Measurements from ENCODE around the gene SPTBN1.
A peak's percentile ranks its signal among the peaks of the same experiment; 100 is the strongest.
"Not testable (repeated sequence)": the region's sequence is repeated elsewhere in the genome, so short reads cannot be mapped to it uniquely, and the experiment has no call there.

SPTBN1 gene

DNA sequence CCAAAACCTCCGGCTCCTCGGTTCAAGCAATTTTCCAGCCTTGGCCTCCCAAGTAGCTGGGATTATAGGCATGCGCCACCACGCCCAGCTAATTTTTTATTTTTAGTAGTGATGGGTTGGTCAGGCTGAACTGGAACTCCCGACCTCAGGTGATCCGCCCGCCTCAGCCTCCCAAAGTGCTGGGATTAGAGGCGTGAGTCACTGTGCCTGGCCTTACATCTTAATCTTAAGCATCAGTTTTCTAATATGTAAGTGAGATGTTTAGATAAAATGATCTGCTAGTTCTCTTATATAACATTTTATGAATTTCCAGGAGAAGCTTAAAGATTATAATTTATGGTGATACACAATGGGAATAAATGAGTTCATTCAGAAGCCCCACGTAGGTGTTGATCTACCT is 69.2 kb downstream of the SPTBN1 start:
- DNase-seq = no peak

DNA sequence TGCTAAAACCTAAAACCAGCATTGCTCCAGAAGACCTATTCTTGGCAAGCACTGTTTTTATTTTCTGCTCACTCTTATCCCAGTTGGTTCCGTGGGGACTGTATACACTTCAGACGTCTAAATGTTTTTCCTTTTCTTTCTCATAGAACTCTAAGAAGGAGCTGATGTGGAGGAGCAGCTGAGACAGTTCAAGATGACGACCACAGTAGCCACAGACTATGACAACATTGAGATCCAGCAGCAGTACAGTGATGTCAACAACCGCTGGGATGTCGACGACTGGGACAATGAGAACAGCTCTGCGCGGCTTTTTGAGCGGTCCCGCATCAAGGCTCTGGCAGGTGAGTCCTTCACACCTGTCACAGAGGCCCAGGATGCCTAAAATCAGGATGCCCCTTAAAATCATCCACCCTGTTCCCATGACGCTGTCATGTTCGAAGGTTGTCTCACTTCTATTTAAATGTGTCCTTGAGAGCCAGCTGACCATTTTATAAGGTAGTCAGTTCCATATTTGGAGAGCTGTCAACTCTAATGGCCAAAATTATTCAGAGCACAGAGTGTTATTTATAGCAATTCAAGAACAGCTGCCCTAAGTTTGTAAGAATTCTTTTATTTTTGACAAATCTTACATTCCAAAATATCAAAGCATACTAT is 70.2 kb downstream of the SPTBN1 start:
- no peak for DNase-seq

DNA sequence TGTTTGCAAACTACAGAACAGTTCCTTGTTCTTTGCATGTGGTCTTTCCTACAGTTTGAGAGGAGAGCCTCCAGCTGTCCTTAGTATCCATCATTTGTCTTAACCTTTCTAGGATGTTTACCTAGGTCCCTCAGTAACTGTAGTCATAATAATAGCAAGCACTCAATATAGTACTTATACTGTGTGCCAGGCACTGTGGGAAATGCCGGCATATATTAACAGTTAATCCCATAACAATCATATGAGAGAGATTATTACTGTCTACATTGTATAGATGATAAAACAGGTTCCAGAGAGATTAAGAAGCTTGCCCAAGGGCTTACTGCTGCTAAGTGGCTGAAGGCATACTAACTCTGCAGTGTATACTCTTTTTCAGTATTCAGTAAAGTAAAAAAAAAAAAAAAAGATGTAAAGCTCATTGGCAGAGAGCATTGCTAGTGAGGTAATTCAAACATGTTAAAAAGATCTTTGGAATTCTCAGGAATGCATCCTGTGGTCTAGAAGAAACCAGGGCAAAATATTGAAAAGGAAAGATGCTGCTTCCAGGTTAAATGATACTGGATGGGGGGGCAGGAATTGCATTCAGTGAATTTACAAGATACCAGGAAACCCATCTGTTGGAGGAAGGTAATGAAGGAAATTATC is 72.3 kb downstream of the SPTBN1 start:
- DNase-seq = no peak

DNA sequence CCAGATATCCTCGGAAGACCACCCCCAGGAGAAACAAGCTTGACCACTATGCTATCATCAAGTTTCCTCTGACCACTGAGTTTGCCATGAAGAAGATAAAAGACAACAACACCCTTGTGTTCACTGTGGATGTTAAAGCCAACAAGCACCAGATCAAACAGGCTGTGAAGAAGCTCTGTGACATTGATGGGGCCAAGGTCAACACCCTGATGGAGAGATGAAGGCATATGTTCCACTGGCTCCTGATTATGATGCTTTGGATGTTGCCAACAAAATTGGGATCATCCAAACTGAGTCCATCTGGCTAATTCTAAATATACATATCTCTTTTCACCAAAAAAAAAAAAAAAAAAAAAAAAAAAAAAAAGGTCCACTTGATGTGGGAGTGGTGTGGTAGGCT is 73.4 kb downstream of the SPTBN1 start:
- not testable (repeated sequence) for DNase-seq

DNA sequence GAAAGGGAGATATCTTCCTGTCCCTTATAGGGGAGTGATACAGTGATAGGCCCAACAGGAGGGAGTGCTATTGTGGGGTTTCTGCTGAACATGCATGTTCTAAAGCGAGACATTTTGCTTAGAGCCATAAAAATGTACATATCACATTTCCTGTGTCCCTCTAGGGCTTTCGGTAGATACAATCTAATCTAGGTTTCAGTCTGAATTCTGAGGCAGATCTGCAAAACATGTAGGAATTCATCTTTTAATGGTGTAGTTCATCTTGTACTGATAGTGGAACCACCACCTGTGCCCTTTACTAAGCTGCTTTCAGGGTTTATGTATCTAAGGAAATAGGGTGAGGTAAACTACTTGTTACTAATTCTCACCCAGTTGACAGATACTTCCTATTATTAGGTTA is 73.8 kb downstream of the SPTBN1 start:
- no peak for DNase-seq

DNA sequence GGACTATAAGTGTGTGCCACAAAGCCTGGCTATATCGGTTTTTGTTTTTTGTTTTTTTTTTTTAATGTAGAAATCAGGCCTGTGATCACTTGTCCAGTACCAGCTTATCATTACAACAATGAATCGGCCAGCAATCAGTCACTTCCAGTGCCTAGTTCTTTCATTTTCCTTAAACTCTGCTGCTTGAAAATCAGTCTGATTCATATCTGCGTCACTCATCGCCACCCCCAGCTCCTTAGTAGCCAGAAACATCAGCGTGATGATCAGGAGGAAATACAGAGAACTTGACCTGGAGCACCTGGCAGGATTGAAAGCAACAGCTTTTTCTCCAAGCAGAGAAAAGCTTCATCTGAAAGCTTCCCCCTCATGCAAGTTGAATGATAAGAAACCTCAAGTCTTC is 75.4 kb downstream of the SPTBN1 start:
- DNase-seq = no peak

DNA sequence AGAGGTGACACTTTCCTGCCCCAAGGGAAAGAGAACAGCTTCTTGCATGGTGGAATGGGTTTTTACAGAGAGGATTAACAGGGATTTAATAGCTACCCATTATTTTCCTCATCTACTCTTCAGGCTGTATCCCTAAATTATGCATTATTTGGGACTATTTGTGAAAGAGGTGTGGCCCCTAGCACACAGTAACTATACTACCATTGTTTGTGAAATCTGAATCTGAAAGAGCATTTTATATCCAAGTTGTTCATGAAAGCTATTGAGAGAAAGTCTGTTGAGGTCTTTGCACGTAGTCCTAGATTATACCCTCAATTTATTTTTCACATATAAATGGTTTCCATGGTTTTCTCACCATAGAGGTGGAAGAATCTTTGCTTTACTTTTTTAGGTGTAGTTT is 78.1 kb downstream of the SPTBN1 start:
- no peak for DNase-seq

DNA sequence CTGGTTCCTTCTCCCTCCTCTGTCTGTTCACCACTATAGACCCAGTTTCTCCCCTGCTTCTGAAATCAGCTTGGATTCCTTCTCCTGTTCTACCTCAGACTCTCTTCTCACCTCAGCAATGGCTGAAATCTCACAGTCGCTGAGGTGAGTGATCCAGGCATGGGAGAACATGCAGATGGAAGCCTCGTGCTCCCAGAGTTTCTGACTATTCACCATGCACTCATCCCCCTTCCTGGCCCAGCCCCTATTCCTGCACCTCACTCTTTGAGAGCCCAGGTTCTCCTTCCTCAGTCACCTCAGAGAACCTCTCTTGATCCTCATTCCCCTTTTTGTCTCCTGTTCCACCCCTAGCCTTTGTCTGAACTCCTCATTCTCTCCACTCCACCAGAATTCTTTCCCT is 78.5 kb downstream of the SPTBN1 start:
- no peak for DNase-seq

DNA sequence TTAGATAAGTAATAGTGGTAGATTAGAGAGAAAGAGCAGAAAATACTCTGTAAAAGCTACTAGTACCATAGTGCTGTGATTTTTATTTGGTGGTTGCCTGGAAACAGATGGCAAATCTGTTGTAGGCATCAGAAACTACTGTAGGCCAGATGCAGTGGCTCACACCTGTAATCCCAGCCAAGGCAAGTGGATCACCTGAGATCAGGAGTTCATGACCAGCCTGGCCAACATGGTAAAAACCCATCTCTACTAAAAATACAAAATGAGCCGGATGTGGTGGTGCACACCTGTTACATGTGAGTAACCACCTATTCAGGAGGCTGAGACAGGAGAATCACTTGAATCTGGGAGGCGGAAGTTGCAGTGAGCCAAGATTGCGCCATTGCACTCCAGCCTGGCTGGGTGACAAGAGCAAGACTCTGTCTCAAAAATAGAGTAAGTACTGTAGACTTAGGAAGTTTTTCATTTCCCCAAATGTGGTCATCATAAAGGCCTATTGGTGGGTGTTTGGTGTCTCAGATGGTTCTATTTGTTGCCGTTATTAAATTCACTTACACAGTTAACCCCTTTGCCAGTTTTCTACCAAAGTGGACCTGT is 79.6 kb downstream of the SPTBN1 start:
- peak in 3 of 56 donors; percentile 5 to 20 (median 19) for DNase-seq

DNA sequence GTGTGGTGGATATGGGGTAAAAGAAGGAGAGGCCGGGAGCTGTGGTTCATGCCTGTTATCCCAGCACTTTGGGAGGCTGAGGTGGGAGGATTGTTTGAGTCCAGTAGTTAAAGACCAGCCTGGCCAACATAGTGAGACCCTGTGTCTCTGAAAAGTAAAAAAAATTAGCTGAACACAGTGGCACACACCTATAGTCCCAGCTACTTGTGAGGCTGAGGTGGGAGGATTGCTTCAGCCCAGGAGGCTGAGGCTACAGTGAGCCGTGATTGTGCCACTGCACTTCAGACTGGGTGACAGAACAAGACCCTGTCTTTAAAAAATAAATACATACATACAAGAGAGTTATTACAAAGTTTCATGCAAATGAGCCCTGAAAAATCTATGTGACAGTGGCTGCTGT is 80.6 kb downstream of the SPTBN1 start:
- no peak for DNase-seq

DNA sequence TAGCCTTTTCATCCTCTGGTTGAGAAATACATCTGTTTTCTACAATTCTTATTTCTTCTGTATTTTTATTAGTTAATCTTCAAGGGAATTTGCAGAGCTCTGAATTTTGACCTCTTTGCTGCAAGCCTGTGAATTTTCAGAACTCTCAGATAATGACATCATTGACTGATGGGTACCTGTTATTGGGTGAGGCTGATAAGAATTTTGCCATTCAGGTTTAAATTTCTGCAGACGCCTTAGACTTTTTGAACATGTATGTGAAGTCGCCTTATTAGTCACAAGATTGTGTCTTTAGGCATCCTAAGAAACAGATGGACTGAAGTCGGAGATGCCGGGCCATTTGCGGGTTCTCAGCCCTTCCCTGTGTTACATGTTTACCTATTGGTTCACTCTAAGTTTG is 82.4 kb downstream of the SPTBN1 start:
- DNase-seq = no peak

DNA sequence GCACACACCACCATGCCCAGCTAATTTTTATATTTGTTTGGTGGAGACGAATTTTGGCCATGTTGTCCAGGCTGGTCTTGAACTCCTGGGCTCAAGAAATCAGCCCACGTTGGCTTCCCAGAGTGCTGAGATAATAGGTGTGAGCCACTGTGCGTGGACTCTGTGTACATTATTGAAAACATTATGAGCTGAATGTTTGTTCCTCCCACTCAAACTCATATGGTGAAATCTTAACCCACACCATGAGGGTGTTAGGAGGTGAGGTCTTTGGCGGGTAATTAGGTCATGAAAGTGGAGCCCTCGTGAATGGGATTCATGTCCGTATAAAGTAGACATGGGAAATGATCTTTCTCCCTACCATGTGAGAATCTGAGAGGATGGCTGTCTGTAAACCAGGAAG is 83.6 kb downstream of the SPTBN1 start:
- DNase-seq = no peak

DNA sequence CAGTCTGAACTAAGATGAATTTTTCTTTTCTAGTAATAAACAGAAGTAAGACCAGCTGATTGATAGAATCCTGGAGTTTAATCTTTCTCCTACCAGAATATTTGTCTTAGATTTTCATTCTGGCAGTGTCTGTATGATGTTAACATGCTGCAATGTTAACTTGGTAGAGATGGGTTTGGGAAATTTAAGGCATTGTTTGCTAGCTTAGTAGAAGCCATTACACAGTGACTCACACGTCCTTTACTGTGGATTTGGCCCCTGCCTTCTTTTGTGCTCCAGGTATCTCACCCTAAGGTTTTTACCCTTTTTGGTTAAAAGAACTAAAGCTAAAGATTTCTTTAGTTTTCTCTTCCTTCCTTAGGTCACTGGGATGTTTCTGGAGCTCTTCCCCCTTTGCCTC is 84.1 kb downstream of the SPTBN1 start:
- DNase-seq = no peak

DNA sequence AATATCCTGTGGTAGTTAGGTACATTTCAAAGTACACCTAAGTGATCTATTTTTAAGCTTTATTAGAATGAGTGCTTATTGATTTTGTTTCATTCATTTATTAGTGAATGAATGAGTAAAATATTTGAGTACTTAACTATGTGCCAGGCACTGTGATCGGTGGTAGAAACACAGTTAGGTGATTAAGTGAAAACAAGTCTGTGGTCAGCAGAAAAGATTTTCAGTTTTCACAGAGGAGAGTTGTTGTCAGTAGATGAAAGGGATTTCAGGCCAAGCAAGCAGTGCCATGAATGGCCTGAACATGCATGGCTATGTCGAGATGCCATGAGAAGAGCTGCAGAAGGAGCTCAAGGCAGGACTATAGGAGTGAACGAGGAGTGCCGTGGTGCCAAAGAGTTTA is 85.9 kb downstream of the SPTBN1 start:
- no peak for DNase-seq

DNA sequence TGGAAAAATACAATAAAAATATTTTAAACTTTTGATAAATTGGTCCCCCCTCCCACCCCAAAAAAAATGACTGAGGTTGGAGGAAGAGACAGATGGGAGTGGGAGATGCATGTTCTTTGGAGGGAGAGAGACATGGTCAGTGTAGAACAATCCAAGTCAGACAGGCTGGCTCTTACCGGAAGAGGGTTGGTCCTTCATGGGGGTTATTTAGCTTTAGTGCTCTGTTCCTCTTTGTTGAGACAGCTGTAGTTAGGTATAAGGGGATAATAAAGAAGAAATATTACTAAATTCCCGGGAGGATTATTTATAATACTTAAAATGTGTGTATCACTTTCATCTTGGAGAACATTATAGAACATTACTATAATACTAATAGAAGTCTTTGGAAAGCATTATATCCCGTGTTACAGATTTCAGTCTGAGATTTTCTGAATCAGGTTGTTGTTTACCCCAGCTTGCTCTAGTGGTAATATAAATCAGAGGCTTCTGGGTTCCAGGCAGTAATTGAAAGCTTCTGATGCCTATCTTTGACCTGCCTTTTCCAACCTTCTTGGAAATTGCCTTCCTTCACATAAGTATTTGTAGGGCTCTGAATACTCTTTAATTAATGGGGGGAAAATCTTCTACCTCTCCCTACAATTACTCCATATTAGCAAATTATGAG is 87.7 kb downstream of the SPTBN1 start:
- no peak for DNase-seq

DNA sequence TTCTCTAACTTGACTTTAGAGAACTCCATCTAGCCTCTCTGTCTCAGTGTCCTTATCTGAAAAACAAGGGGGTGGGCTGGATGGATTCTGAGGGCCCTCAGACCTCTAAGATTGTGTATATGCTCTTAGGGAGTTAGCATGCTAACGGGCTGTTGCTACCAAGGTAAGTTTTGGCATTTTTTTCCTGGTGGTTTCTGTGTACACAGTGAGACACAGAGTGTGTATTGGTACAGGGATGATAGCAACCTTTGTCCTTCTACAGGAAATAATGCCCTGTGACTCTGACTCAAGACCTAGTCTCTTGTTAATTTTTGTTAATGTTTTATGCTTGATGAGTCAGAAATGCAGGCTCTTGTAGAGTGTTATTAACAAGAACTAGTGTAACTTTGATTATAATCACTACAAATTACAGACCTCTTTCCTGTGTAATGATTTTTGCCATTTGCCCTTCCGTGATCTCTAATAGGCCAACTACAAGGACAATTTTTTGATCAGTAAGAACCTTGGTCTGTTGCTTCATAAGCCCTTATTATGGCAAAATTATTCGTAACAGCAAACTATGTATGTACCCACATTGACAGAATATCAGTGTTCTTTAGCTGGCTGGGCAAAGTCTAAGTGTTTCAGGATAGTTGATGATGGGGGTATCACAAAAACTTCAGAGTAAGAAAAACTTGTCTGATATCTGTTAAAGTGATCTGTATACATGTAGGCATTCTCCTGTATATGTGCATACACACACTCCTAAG is 89.7 kb downstream of the SPTBN1 start:
- no peak for DNase-seq

DNA sequence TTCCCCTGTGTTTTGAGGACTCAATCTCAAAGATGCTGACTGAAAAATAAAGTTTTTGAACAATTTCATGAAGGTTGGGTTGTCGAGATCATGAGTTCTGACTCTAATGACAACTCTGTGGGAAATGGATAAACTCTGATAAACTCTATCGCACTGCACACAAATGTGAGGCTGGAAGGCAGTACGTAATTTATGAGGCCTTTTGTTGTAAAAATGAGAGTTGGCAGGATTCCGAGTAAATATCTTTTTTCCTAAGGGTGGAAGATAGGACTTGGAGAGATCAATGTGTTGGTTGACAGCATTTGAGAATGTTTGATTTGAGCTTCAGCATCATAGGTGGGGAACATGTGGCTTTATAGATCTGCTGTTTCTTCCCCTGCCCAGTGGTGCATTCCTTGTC is 90.4 kb downstream of the SPTBN1 start:
- DNase-seq = no peak

DNA sequence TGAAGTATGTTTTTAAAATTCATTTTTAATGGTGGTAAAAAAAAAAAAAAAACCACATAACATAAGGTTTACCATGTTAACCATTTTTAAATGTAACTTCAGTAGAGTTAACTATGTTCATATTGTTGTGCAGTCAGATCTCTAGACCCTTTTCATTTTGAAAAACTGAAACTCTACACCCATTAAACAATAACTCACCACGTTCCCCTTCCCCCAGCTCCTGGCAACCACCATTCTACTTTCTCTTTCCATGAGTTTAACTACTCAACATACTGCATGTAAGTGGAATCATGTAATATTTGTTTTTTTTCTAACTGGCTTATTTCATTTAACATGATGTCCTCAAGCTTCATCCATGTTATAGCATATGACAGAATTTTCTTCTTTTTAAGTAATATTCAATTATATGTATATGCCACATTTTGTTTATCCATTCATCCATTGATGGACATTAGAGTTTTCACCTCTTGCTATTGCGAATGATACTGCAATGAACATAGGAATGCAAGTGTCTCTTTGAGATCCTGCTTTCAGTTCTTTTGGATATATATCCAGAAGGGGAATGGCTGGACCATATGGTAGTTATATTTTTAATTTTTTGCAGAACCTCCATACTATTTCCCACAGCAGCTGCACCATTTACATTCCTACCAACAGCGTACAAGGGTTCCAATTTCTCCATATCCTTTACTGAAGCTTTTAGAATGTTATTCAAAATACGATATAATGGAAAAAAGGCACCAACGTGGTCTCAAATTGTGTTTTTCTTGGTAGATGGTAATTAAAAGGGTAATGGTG is 91.0 kb downstream of the SPTBN1 start:
- no peak for DNase-seq

DNA sequence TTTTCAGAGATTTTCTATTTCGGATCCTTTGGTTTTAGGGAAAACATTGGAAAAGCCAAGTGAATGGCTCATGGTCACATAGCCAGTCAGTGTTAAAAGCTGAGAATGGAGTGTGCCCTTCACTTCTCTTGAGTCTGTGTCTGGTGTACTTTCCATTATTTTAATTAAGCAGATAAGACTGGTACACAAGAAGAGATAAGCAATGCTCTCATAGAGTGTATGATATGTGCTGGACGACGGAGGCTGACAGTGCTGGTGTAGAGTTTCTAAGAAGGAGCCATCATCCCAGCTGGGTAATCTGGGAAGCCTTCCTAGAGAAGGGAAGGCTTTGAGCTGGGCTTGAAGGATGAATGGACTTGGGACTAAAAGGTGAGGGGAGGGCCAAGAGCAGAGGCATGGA is 93.3 kb downstream of the SPTBN1 start:
- DNase-seq = no peak

DNA sequence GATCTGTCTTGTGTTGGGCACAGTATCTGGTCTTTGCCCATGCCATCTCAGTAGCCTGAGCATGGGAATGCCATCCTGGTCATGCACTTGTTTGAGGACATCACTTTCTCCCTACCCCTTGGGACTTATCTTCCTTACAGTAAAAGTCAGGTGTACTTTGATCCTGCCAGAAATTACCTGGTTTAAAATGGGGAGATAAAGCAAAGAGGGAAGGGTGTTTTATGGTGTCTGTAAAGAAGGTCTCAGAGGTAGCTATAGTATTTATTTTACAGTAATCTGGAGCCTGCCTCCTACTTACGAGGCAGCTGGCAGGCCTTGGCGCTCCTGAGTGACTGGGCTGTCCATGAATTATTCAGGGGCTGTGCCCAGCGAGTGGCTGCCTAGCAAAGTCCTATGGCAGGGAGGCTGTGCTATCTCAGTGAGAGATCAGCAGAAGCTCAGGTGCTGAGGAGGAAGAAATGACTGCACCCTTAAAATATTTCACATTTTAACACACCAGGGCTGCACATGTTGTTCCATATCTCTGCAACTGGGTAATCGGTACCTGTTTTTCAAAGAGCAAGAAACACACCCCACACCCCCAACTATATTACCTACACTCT is 93.9 kb downstream of the SPTBN1 start:
- DNase-seq = peak in 13 of 56 donors; percentile 12 to 41 (median 24)

DNA sequence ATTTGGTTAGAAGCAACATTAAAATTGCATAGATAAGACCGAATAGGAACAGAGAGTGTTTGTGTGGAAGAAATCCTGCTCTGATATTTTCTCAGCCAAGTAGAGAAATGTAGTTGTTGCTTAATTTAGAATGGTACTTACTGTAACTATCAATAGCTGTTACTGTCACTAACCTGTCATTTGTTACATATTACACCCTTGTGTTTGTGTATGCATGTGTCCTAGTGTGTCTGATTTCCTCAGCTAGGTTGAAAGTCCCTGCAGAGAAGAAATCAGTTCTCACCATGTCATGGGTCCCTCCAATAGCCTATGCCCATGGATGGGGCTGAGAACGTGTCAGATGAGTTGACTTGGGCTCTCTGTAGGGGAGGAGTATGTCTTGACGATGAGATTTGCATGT is 94.4 kb downstream of the SPTBN1 start:
- DNase-seq = no peak

Measured in amygdala (tissue), 56 donors.